Gastroesophageal sphincter (tissue), 3 donors: Measurements from ENCODE around the gene MPPED1.

Experiments
- CTCF ChIP-seq, 4 experiments: fragments of 200-600 bp in 2 of 4; fragments of 450-650 bp in 2 of 4; sonication (generic) in 1 of 4; IDR thresholded peaks; one replicate each; pipeline ENCODE4 v1.5.1; 2017 to 2019; ENCODE audit warnings: antibody characterized with exemption in 4 of 4, mild to moderate bottlenecking in 2 of 4, moderate library complexity in 2 of 4
- POLR2A ChIP-seq, 2 donors: fragments of 450-650 bp; IDR thresholded peaks; one replicate each; pipeline ENCODE4 v1.6.1; 2017; ENCODE audit warnings: antibody characterized with exemption in 2 of 2, mild to moderate bottlenecking in 2 of 2, moderate library complexity in 1 of 2

DNA sequence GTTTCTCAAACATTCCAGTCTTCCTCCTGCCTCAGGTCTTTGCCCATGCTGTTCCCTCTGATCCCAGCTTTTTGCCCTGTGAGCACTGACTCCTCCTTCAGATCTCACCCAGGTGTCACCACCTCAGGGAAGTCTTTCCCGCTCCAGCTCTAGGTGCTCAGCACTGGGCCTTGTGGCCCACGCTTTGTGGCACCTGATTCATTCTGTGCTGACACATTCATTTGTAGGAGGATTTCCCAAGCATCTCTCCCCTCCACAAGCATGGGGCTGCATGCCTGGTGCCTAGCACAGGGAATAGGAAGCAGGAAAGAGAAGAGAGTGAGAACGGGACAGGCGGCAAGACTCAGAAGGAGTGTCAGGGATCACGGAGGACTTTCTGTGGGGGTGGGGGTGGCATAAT lies 17.6 kb downstream of the MPPED1 start:
- TF ChIP-seq CTCF (IDR thresholded peaks at IDR 0.05) (no peak), POLR2A (IDR thresholded peaks at IDR 0.05) (no peak)
